ENCODE data around the gene RPS6KA5.
A peak's percentile ranks its signal among the peaks of the same experiment; 100 is the strongest.
"Not testable (repeated sequence)": the region's sequence is repeated elsewhere in the genome, so short reads cannot be mapped to it uniquely, and the experiment has no call there.

The RPS6KA5 gene

DNA sequence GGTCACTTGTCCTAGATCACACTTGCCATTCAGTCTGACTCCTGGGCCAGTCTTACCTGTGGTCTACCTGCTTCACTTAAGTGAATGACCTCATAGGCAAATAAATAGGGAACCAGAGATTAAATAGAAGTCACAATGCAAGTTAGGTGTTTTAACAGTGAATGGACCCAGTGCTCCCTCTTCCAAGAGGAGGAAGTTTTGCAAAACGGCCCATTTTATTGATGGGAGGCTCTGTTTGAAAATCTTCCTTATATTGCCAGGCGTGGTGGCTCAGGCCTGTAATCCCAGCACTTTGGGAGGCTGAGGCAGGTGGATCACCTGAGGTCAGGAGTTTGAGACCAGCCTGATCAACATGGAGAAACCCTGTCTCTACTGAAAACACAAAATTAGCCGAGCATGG is 79.8 kb downstream of the RPS6KA5 start:
- not testable (repeated sequence) for DNase-seq

DNA sequence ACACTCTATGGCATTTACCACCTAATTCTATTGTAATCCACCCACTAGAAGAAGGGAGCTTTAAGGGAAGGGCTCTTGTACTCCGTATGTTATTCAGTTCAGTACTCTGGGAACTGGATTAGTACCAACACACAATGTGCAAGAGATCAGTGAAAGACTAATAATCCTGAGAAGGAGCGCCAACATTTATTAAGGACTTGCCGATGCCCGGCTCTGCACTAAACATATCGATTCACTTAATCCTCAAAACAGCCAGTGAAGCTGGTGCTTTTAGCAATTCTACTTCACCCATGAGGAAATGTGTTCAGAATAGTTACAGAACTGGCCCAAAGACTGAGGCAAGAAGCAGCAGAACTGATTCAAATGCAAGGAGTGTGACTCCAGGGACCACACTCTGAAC is 80.9 kb downstream of the RPS6KA5 start:
- no peak for DNase-seq

DNA sequence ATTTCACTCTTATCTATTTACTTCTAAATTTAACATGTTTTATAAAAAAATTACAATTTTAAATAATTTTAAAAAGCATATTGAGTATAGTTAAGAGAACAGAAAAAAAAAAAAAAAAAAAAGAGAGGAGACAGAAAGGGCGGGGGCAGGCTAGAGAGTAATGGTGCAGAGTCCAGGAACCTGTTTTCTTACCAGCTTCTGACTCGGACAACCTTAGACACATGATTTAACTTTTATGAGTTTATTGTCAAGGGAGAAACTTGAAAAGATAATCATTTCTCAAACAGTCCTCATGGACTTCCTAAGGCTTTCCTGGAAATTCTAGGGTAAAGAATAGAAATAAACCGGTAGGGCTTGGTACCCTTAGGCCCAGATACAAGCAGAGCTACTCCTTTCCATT is 84.3 kb downstream of the RPS6KA5 start:
- DNase-seq, result no peak

DNA sequence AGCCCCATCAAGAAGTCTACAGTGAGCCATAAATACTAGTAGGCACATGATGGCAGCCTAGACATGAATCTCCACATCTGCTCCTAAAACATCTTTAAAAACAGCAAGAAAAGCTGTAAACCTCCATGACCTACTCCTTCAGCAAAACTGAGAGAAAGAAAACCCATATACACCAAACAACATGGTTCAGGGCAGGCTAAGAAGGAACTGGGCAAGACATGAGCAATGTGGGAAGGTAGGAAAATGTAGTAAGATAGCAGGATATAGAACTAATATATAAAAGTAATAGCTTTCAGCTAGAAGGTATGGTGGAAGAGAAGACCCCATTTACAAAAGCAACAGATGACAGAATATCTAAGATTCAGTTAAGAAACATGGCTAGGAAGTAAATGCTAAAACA is 88.8 kb downstream of the RPS6KA5 start:
- DNase-seq, result no peak

DNA sequence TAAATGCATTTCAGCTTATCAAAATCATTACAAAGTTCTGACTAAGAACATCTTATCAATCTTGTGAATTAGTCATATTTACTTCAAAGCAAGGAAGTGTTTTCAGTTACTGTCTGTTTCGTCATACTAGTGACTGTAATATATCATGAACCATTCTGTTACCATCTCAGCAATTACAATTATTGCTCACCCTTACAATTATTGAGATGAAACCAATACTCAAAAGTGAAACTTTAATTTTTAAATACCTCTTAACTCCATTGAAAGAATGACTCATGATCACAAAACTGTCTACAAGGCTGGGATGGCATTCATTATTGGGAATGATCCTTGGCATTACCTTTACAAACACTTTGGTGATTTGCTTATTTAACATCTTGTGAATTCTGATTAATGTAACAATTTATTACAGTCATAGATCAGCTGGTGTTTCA is 90.3 kb downstream of the RPS6KA5 start:
- DNase-seq, result peak; percentile 48

DNA sequence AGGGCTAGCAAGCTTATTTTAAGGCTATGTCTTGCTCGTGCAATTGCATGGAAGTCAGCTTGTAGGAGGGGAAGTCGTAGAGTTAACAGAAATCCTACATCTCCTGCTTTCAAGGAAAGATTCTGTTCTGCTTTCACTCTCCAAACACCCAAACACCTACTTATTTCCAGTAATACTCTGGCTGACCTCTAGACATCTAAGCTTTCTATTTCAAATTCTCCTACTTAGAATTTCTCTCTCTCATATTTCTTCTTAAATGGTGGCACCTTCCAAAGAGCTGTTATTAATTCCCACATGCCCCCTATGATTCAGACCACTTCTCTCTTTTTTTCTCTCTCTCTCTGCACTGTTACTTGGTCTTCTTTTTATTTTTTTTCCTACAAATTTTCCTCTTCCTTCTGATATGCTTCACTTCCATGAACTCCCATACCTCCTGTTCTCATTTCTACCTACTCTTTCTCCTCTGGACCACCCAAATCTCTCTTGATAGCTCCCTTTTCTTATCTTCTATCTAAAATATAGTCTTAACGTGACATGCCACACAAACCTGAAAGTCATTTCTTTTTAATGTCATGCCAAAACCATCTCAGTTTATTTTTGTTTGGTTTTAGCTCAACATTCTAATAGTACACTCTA is 90.8 kb downstream of the RPS6KA5 start:
- DNase-seq, result peak; percentile 20

DNA sequence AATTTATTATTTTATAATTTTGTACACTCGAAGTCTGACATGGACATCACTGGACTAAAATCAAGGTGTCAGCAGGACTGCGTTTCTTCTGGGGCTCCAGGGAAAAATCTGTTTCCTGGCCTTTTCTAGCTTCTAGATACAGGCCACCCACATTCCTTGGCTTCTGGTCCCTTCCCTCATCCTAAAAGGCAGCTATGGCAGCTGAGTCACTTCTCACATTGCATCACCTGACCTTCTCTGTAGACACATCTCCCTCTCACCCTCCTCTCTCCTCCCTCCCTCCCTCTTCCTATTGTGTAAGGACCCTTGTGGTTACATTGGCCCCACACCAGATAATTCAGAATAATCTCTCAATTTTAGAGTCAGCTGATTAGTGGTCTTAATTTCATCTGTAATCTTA is 92.4 kb downstream of the RPS6KA5 start:
- peak; percentile 72 for DNase-seq

DNA sequence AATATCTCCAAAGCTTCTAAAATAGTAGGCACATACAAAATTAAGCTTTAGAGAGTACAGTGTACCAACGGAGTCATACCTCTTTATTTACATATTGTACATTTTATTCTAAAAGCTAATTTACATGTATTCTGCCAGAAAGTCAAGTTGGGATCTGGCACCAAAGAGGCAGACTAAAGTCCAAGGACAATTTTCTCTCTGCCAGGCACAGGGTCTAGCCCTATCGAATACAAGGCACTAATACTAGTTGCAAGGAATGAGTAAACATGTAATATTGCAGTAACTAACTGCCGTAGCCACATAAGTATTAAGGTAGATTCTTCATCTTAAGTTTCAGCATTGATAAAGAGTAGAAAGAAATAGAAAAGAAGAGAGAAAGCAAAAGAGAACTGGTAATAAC is 93.9 kb downstream of the RPS6KA5 start:
- DNase-seq, result no peak

DNA sequence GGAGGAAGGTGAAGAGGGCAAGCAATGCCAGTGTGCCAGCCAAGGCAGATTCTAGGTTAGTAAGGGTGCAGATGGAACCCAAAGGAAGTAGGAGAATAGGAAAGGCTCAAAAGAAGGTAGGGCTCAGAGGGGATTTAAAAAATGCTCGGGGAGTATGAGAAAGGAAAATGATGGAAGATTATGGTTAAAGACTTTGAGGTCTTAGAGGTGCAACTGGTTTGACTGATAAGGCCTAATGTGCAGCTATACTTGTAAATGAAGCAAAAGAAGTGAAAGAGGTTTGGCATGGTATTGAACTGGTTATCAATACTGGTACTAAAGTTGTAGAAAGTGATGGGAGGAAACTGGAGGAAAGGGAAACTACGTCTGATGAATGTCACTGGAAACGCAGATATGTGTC is 94.7 kb downstream of the RPS6KA5 start:
- peak; percentile 31 for DNase-seq

DNA sequence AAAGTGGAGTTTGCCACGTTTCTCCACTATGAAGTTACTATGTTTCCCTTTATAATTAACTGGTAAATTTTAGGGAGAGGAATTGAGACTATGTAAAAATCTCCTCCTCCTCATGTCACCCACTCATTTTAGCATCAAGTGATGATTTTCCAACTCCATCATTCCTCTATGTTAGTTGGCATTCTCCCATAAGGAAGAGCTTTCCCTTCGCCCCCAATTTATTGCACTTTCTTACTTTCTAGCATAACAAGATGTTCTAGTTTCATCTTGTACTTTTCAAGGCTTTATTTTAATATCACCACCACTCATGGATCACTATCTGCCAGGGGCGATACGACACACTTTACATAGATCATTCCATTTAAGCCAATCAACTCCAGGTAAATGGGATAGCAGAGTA is 97.1 kb downstream of the RPS6KA5 start:
- DNase-seq, result no peak

DNA sequence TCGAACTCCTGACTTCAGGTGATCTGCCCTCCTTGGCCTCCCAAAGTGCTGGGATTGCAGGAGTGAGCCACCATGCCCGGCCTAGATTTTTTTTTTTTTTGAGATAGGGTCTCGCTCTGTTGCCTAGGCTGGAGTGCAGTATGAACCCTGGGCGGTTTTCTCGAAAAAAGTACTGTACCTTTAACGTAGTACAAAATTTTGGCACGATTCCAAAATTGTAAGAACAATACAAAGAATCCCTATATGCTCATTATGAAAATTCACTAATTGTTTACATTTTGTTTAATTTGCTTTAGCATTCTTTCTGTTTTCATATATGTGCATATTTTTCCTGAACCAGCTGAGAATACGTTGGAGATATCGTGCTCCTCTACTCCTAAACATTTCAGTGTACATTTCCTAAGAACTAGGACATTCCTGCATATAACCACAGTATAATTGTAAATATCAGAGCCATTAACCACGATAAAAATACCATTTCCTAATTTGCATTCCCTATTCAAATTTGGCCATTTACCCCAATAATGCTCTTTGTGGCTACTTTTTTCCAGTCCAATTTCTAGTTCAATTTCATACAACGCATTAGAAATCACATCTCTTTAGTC is 97.8 kb downstream of the RPS6KA5 start:
- no peak for DNase-seq

DNA sequence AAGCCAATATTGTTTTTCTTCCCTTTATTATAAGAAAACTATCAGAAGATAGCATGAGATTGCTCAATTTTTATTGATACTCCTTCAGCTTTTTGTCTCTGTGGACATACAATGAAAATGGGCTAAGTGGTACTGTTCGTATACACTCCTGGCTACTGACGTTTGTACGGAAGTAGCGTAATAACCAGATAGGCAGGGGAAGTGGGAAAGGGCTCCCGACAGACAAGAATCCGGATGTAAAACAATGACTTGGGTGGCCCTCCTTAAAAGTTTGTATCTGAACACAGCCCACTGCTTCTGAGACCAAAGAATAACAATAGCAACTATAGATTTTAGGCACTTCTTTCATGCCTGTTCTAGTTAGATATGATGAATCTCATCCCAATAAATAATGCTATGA is 99.6 kb downstream of the RPS6KA5 start:
- DNase-seq, result no peak

DNA sequence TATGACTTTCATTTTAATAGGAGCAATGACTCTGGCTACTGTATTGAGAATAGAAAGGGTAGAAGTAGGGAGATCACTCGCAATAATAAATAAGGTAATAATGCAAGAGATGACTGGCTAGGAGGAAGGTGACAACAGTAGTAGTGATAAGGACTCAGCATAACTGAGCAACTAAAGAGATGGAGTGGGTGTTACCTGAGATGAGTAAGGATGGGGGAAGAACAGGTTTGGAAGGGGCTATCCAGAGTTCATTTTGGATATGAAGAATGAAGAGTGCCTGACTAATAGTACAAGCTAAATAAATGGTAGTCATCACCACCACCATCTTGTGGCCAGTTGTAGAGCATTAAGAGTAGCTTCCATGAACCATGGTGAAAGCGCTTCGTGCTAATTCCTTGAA is 101.1 kb downstream of the RPS6KA5 start:
- no peak for DNase-seq

DNA sequence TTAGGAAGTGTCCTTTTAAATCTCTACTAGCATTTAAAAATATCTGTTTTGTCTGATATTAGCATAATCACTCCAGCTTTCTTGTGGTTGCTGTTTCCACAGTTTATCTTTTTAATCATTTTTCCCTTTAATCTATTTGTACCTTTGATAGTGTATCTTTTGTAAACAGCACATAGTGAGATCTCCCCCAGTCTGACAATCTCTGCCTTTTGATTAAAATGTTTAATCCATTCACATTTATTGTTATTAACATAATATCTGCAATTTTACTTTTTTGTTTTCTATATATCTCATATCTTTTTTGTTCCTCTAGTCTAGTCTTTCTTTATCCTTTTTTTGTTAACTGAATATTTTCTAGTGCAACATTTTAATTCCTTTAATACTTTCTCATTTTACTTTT is 104.2 kb downstream of the RPS6KA5 start:
- no peak for DNase-seq

DNA sequence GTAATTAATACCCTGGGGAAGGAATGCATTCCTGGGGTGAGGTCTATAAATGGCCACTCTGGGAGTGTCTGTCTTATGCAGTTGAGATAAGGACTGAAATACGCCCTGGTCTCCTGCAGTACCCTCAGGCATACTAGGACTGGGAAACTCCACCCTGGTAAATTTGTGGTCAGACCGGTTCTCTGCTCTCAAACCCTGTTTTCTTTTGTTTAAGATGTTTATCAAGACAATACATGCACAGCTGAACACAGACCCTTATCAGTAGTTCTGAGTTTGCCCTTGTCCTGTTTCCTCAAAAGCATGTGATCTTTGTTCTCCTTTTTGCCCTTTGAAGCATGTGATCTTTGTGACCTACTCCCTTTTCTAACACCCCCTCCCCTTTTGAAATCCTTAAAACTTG is 106.8 kb downstream of the RPS6KA5 start:
- DNase-seq, result peak; percentile 43

DNA sequence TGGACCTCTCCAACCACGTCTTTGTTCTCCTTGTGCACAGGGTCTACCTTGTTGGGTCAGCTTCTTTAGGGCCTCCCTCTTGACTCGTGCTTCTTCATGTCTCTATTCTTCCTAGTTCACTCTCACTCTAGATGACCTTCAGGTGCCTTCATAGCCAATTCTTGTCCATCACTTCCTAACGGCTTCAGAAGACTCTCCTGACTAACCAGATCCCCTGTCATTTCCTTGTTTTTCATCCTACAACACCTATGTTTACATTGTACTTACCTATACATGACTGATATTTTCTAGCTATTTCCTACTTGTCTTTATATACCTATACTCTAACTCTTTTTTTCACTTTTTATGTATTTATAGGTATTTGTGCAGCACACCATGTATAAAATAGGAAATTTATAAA is 117.1 kb downstream of the RPS6KA5 start:
- DNase-seq, result no peak

DNA sequence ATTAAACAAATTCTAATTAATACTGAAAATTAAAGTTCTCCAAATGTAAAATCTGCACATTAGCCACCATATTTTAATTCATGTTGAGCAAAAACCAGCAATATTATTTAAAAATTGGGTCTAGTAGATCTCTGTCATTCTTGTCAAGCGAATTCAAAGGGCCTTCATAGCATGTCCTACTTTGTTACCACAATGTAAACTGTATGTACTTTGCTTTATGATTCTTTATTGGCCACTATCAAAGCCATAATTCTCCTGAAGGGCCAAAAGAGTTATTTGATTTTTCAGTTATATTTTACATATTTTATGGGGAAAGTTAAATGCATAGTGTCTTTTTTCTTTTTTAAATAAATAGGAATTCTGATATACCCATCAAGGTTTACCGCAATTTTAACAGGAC is 117.9 kb downstream of the RPS6KA5 start:
- DNase-seq, result no peak

DNA sequence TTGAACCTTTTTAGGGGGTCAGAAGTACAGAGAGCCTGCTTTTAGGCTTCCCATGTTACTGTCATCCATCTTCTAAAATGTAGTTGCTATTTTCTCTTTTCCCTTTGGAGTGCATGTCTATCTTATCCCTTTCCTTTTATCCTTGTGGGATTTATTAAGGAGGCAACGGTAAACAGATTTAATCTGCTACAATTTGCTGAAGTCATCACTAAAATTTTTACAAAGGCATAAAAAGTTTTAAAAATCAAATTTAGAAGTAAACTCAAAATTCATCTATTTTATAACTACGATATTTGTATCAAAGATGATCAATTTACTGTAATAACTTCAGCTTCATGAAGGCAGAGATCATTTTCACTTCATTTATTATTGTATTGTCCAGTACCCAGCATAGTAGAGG is 118.7 kb downstream of the RPS6KA5 start:
- no peak for DNase-seq

DNA sequence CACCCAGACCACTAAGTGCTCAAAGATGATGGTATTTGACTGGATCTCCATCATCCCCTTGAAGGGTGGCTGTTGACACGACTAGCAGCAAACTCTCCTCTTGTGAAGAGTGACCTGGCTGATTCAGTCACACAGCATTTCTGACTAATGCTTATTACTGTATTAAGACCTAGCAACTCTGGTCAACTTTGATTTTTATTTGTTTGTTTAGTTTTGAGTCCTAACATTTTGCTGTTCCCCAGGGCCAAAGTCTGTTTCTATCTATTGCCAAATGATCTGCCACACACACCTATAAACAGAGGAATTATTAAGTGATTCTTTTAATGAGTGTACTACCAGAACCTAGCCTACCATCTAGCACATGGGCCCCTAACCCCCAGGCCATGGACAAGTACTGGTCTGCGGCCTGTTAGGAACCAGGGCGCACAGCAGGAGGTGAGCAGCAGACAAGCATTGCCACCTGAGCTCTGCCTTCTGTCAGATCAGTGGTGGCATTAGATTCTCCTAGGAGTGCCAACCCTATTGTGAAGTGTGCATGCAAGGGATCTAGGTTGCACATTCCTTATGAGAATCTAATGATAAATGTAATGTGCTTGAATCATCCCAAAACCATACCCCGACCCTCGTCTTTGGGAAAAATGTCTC is 120.0 kb downstream of the RPS6KA5 start:
- no peak for DNase-seq

DNA sequence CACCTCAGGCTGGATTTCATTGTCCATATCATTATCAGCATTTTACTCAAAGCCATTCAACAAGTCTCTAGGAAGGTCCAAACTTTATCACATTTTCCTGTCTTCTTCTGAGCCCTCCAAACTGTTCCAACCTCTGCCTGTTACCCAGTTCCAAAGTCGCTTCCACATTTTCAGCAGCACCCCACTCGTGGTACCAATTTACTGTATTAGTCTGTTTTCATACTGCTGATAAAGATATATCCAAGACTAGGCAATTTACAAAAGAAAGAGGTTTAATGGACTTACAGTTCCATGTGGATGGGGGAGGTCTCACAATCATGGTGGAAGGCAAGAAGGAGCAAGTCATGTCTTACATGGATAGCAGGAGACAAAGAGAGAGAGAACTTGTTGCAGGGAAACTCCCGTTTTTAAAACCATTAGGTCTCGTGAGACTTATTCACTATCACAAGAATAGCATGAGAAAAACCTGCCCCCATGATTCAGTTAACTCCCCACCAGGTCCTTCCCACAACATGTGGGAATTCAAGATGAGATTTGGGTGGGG is 121.1 kb downstream of the RPS6KA5 start:
- DNase-seq, result not testable (repeated sequence)

DNA sequence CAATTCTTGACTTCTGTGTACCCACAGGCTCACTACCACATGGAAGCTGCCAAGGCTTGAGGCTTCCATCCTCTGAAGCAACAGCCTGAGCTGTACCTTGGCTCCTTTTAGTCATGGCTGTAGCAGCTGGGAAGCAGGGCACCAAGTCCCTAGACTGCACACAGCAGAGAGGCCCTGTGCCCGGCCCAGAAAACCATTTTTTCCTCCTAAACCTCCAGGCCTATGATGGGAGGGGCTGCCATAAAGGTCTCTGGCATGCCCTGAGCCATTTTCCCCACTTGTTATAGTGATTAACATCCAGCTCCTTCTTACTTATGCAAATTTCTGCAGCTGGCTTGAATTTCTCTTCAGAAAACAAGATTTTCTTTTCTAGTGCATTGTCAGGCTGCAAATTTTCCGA is 121.8 kb downstream of the RPS6KA5 start:
- DNase-seq, result no peak

DNA sequence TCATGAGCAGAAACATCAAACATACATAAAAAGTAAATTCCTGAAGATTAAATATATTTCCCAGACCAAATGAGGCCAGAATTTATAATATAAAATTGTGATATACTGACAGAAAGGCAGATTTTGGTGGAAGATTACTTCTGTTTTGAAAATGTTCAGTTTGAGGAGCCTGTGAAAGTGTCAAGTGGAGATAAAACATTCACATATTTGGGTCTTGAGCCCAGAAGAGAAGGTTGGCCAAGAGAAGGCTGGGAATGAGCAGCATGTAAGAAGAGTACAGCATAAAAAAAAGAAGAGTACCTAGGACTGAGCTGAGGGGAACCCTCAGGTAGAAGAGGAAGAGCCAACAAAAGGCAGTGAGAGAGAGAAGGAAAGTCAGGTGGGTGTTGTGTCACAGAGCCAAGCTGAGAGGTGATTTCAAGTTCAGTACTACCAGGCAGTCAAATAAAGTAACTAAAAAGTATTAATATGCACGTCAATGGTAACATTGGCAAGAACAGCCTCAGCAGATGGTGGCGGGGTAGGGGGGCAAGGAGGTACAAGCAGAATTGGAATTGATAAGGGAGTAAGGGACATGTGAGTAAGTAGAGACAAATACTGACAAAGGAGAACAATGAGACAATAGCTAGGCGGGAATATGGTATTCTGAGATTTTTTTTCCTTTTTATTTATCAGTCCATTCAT is 123.5 kb downstream of the RPS6KA5 start:
- DNase-seq, result no peak

DNA sequence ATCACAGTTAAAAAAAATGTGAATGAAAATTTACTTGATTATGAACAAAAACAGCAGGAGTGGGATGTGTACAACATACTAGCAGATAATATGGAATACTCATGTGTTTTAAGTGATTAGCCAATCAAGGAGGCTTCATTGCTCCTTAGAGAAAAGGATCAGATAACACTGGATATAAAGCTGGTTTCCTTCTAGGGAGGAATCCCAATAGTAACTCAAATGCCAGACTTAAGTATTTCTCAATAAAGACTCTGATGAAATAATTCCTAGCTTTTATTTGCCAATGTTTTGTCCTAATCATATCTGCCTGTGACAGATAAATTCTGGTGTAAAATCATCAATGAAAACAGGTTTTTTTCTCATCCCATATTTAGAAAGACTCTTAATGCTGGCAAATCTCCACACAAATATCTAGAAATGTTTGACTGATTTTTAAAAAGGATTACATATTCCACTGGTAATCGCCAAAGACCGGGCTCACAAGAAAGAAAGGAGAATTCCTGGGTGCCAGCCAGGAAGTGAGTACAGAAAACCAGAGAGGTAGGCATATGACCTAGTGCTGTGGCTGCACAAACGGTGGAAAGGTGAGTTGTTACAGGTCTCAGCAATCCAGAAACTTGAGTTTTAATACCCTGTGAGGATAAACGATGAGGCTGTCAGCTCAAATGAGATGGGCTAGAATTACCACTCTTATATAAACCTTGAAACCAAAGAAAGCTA is 135.7 kb downstream of the RPS6KA5 start:
- no peak for DNase-seq
